Natural killer cell (primary cell): Measurements from ENCODE around the gene NLRP3. TPM values are rescaled to one million over a fixed set of nuclear protein-coding genes. Genes with fewer than 3 reads are reported as not detected.
A peak's percentile ranks its signal among the peaks of the same experiment; 100 is the strongest.

Experiments used
- ATAC-seq, 3 donors: fragments of 150-1000 bp in 2 of 3; fragments of 200-7000 bp in 1 of 3; cut with Tn5 transposase; 1 replicate in 1 of 3; 2 replicates in 2 of 3; pipeline ENCODE4 v1.10.0; 2021; ENCODE audit warnings: mild to moderate bottlenecking in 2 of 3, moderate library complexity in 2 of 3
- DNase-seq, 2 donors: peaks; one replicate each; pipeline versions ENCODE4 v3.0.0 to v3.0.0-alpha.2; 2013 to 2021; ENCODE audit warnings: mixed read lengths in 1 of 2
- H3K27ac ChIP-seq: one replicate; pipeline ENCODE4 v1.5.1; 2013; ENCODE audit warnings: mild to moderate bottlenecking, low read length
- H3K27me3 ChIP-seq: one replicate; pipeline ENCODE4 v1.6.1; 2013; ENCODE audit warnings: low read length; ENCODE audit not compliant: control insufficient read depth, insufficient read depth
- H3K36me3 ChIP-seq: one replicate; pipeline ENCODE4 v1.6.1; 2013; ENCODE audit warnings: low read length; ENCODE audit not compliant: control insufficient read depth, insufficient read depth
- H3K4me1 ChIP-seq: one replicate; pipeline ENCODE4 v1.6.1; 2013; ENCODE audit warnings: low read length; ENCODE audit not compliant: control insufficient read depth, insufficient read depth
- H3K4me3 ChIP-seq: one replicate; pipeline ENCODE4 v1.5.1; 2013; ENCODE audit warnings: low read length
- H3K9me3 ChIP-seq: one replicate; pipeline ENCODE4 v1.6.1; 2013; ENCODE audit warnings: low read length; ENCODE audit not compliant: control insufficient read depth, insufficient read depth
- H3K27ac Mint-ChIP-seq, 2 donors: one replicate each; pipeline ENCODE4 v1.8.0; 2022; ENCODE audit warnings: mild to moderate bottlenecking in 2 of 2, mixed read lengths in 2 of 2, moderate library complexity in 1 of 2
- H3K27me3 Mint-ChIP-seq, 2 donors: one replicate each; pipeline ENCODE4 v1.8.0; 2022; ENCODE audit warnings: low read depth in 2 of 2, mixed read lengths in 2 of 2
- H3K36me3 Mint-ChIP-seq: one replicate; pipeline ENCODE4 v1.8.0; 2022; ENCODE audit warnings: mixed read lengths
- H3K4me1 Mint-ChIP-seq, 2 donors: one replicate each; pipeline ENCODE4 v1.8.0; 2022; ENCODE audit warnings: mixed read lengths in 2 of 2
- H3K4me3 Mint-ChIP-seq: one replicate; pipeline ENCODE4 v1.8.0; 2022; ENCODE audit warnings: mild to moderate bottlenecking, moderate library complexity, mixed read lengths
- H3K9me3 Mint-ChIP-seq, 2 donors: one replicate each; pipeline ENCODE4 v1.8.0; 2022; ENCODE audit warnings: mixed read lengths in 2 of 2
- WGBS: methylation state at CpG from one replicate; pipeline ENCODE4 v1.1.7; 2013; ENCODE audit warnings: missing lambda C conversion rate; ENCODE audit not compliant: insufficient coverage; 5-methylcytosine and 5-hydroxymethylcytosine counted together
- intact Hi-C: fragments of 100-400 bp; cut with micrococcal nuclease; formaldehyde crosslinking; loops from one replicate; pipeline ENCODE4 v1.14.2; 2022
- total RNA-seq, 4 donors: library from RNA; stranded (reverse); fragments of 120-200 nt in 1 of 4; gene quantifications; one replicate each; pipeline versions ENCODE4 v1.2.3 to v1.2.4, GENCODE V29; 2013 to 2022
- TF ChIP-seq, protein P1 (sequence below): fragments of 200-600 bp; IDR thresholded peaks from one replicate; pipeline ENCODE4 v1.8.0; 2022; ENCODE audit warnings: antibody characterized with exemption

NLRP3 gene
- total RNA-seq, 3 donors from 2014 or later (not counting 1 experiment from before 2014, with no cell fraction given), result 11.3 to 34.1 (median 11.7) TPM

DNA sequence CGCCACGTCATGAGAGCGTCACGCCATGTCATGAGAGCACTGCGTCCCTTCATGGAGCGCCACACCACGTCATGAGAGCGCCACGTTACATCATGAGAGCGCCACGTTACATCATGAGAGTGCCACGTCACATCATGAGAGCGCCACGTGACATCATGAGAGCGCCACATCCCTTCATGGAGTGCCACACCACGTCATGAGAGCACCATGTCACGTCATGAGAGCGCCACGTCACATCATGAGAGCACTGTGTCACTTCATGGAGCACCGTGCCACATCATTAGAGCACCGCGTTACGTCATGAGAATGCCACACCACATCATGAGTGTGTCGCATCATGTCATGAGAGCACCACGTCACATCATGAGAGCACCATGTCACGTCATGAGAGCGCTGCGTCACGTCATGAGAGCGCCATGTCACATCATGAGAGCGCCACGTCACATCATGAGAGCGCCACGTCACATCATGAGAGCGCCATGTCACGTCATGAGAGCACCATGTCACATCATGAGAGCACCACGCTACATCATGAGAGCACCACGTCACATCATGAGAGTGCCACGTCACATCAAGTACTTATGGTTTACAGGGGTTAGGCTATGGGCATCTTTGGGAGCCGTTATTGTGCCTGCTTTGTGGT lies 9.8 kb upstream of the NLRP3 start:
- Histone ChIP-seq H3K27me3 (no peaks in the 10 kb centered on the region), H3K4me3 (no peak overlapping the region), H3K9me3 (no peaks in the 10 kb centered on the region), H3K4me1 (peaks cover 21% of the 10 kb centered on the region), H3K27ac (no peak overlapping the region), H3K36me3 (no peaks in the 10 kb centered on the region)
- Mint-ChIP-seq H3K27ac (peak overlapping the region in 1 of 2 donors; percentile 76), H3K36me3 (no peaks in the 10 kb centered on the region), H3K9me3 (no peaks in the 10 kb centered on the region), H3K4me1 (peaks cover 30 to 32% of the 10 kb centered on the region in 2 donors), H3K27me3 (no peaks in the 10 kb centered on the region), H3K4me3 (no peak overlapping the region)
- intact Hi-C loops, result no loop called here
- TF ChIP-seq, protein P1, sequence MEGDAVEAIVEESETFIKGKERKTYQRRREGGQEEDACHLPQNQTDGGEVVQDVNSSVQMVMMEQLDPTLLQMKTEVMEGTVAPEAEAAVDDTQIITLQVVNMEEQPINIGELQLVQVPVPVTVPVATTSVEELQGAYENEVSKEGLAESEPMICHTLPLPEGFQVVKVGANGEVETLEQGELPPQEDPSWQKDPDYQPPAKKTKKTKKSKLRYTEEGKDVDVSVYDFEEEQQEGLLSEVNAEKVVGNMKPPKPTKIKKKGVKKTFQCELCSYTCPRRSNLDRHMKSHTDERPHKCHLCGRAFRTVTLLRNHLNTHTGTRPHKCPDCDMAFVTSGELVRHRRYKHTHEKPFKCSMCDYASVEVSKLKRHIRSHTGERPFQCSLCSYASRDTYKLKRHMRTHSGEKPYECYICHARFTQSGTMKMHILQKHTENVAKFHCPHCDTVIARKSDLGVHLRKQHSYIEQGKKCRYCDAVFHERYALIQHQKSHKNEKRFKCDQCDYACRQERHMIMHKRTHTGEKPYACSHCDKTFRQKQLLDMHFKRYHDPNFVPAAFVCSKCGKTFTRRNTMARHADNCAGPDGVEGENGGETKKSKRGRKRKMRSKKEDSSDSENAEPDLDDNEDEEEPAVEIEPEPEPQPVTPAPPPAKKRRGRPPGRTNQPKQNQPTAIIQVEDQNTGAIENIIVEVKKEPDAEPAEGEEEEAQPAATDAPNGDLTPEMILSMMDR, result no peak
- 86% methylated on average over 29 of the region's 40 CpGs for WGBS
- ATAC-seq (no peak), DNase-seq (no peak)

DNA sequence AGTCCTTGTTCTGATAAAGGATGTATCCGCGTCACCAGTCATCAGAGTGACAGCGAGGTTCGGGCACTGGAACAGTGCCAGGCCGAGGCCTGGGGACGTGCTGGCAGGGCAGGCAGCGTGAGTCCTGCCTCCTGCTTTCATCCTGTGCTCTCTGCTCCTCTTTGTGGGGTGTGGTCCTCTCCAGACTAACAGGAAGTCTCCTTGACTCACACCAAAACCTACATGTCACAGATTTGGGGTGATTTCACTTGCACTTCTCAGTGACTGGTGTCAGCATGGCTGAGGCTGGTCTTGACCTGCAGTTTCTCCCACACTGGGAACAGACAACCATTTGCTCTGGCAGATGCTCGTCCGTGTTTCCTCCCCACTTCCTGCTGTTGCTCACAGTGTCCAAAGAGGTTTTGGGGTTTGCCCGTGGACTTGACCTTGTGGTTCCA lies 8.8 kb upstream of the NLRP3 start:
- TF ChIP-seq, protein P1, result no peak
- no peaks in the 10 kb centered on the region for H3K9me3 Mint-ChIP-seq
- peak overlapping the region; percentile 51 for H3K27ac ChIP-seq
- peak overlapping the region; percentile 75 to 76 for H3K27ac Mint-ChIP-seq
- no peaks in the 10 kb centered on the region for H3K36me3 ChIP-seq
- no peaks in the 10 kb centered on the region for H3K27me3 Mint-ChIP-seq
- intact Hi-C loops, result no loop called here
- H3K4me1 ChIP-seq, result peaks cover 21% of the 10 kb centered on the region
- peak; percentile 81 to 86 (median 84) for ATAC-seq
- 11% methylated on average over 10 of the region's 10 CpGs for WGBS
- no peaks in the 10 kb centered on the region for H3K9me3 ChIP-seq
- H3K36me3 Mint-ChIP-seq, result no peaks in the 10 kb centered on the region
- H3K27me3 ChIP-seq, result no peaks in the 10 kb centered on the region
- H3K4me1 Mint-ChIP-seq, result peaks cover 30 to 32% of the 10 kb centered on the region in 2 donors
- H3K4me3 ChIP-seq, result no peak overlapping the region
- peak overlapping the region; percentile 35 for H3K4me3 Mint-ChIP-seq
- DNase-seq, result peak; percentile 27 to 82

DNA sequence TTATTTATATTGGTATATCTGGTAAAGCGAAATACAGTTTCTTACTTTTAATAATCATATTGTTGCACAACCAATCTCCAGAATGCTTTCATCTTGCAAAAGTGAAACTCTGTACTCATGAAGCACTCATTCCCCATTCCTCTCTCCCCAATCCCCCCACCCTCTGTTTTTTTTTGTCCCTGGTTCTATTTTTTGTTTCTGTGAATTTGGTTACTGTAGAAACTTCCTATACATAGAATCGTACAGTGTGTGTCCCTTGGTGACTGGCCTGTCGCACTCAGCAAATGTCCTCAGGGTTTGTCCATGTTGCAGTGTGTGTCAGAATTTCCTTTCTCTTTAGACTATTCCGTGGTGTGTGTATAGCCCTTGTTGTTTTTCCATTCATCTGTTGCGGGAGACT lies 7.9 kb upstream of the NLRP3 start:
- Mint-ChIP-seq H3K27me3 (no peaks in the 10 kb centered on the region), H3K9me3 (no peaks in the 10 kb centered on the region), H3K4me1 (peaks cover 30 to 32% of the 10 kb centered on the region in 2 donors), H3K27ac (peak overlapping the region; percentile 75 to 76), H3K36me3 (no peaks in the 10 kb centered on the region), H3K4me3 (peak overlapping the region; percentile 35)
- peak in 1 of 2 donors; percentile 21 for DNase-seq
- TF ChIP-seq, protein P1, result no peak
- intact Hi-C loops, result no loop called here
- ATAC-seq, result no peak
- Histone ChIP-seq H3K4me1 (peaks cover 21% of the 10 kb centered on the region), H3K4me3 (no peak overlapping the region), H3K36me3 (no peaks in the 10 kb centered on the region), H3K27ac (peak overlapping the region; percentile 51), H3K9me3 (no peaks in the 10 kb centered on the region), H3K27me3 (no peaks in the 10 kb centered on the region)
- 70% methylated on average over 4 of the region's 5 CpGs for WGBS
